OCI-LY1 (cell line): ENCODE results near the gene DHCR7.
"Not testable (repeated sequence)": the region's sequence is repeated elsewhere in the genome, so short reads cannot be mapped to it uniquely, and the experiment has no call there.

ENCODE experiments used
- H2AFZ ChIP-seq: fragments of 200-600 bp; sonication (generic), shearing (Covaris generic); 2 replicates; pipeline ENCODE4 v1.6.0; 2014; ENCODE audit warnings: antibody characterized with exemption, mild to moderate bottlenecking, low read length
- H3F3A ChIP-seq: fragments of 200-600 bp; sonication (generic), shearing (Covaris generic); 2 replicates; pipeline ENCODE4 v1.6.0; 2014; ENCODE audit warnings: mild to moderate bottlenecking, antibody characterized with exemption, low read length, moderate library complexity; ENCODE audit not compliant: insufficient read depth
- H3K27ac ChIP-seq: fragments of 200-600 bp; sonication (generic); 2 replicates; pipeline ENCODE4 v1.5.1; 2014; ENCODE audit warnings: low read length, mixed run types, mild to moderate bottlenecking, low read depth; ENCODE audit not compliant: poor library complexity, severe bottlenecking
- H3K27me3 ChIP-seq: fragments of 200-600 bp; sonication (generic); 2 replicates; pipeline ENCODE4 v1.6.0; 2014; ENCODE audit warnings: antibody characterized with exemption, mild to moderate bottlenecking, low read length, moderate library complexity; ENCODE audit not compliant: insufficient read depth
- H3K36me3 ChIP-seq: fragments of 200-600 bp; sonication (generic); 2 replicates; pipeline ENCODE4 v1.6.1; 2014; ENCODE audit warnings: mild to moderate bottlenecking, antibody characterized with exemption, low read length, moderate library complexity, mixed read lengths; ENCODE audit not compliant: insufficient read depth
- H3K4me1 ChIP-seq: fragments of 200-600 bp; sonication (generic); 2 replicates; pipeline ENCODE4 v1.5.1; 2014; ENCODE audit warnings: mild to moderate bottlenecking, low read length, moderate library complexity; ENCODE audit not compliant: insufficient read depth, severe bottlenecking
- H3K4me2 ChIP-seq: fragments of 200-600 bp; sonication (generic), shearing (Covaris generic); 2 replicates; pipeline ENCODE4 v1.6.1; 2014; ENCODE audit warnings: low read length
- H3K4me3 ChIP-seq: fragments of 200-600 bp; sonication (generic); 2 replicates; pipeline ENCODE4 v1.5.1; 2014; ENCODE audit warnings: low read length, low read depth, mild to moderate bottlenecking, mixed read lengths; ENCODE audit not compliant: poor library complexity, severe bottlenecking
- H3K79me2 ChIP-seq: fragments of 200-600 bp; shearing (Covaris generic); 2 replicates; pipeline ENCODE4 v1.6.1; 2016; ENCODE audit warnings: mixed run types, low read length, mixed read lengths; ENCODE audit not compliant: insufficient read depth
- H3K9ac ChIP-seq: fragments of 200-600 bp; sonication (generic), shearing (Covaris generic); 2 replicates; pipeline ENCODE4 v1.6.1; 2014; ENCODE audit warnings: mild to moderate bottlenecking, low read length, mixed read lengths
- H3K9me2 ChIP-seq: fragments of 200-600 bp; sonication (generic), shearing (Covaris generic); 2 replicates; pipeline ENCODE4 v1.6.1; 2014; ENCODE audit warnings: low read depth, mild to moderate bottlenecking, low read length, mixed read lengths
- H3K9me3 ChIP-seq: fragments of 200-600 bp; shearing (Covaris generic); 2 replicates; pipeline ENCODE4 v1.6.1; 2014; ENCODE audit warnings: low read length, mixed read lengths
- H4K20me1 ChIP-seq: fragments of 200-600 bp; sonication (generic), shearing (Covaris generic); 2 replicates; pipeline ENCODE4 v1.6.0; 2016; ENCODE audit warnings: mild to moderate bottlenecking, low read length; ENCODE audit not compliant: insufficient read depth
- EZH2 ChIP-seq: fragments of 200-600 bp; sonication (generic), shearing (Covaris generic); IDR thresholded peaks from 2 replicates; pipeline ENCODE4 v1.8.0; 2017; ENCODE audit warnings: borderline replicate concordance, mixed run types, mild to moderate bottlenecking, antibody characterized with exemption, low read length, moderate library complexity, mixed read lengths
- TF ChIP-seq, protein P1 (sequence below): fragments of 200-600 bp; sonication (generic), shearing (Covaris generic); IDR thresholded peaks from 2 replicates; pipeline ENCODE4 v1.5.1; 2017; ENCODE audit warnings: mild to moderate bottlenecking, antibody characterized with exemption, low read length, moderate library complexity, mixed read lengths

Gene DHCR7

DNA sequence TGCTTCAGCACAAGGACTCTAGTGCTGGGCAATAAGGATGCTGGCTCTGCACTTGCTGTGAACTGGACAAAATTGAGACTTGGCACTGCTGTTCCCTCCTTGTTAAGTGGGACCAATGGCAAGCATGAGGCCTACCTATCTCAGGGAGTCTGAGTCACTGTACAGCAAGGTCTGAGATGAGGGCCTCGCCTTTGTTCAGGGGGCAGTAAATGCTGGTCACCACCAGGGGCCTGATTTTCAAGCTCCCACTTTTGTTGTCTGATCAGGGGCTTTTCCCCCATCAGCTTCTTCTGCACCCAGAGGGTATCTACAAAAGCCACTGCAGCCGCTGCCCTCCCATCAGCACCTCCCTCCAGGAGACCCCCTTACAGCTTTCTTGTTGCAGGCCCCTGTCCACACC, 22.8 kb downstream of the DHCR7 start:
- H3K4me1 ChIP-seq: no peaks in the 10 kb centered on the region
- H3K9me2 ChIP-seq: no peaks in the 10 kb centered on the region
- no peak for TF ChIP-seq EZH2
- TF ChIP-seq, protein P1, sequence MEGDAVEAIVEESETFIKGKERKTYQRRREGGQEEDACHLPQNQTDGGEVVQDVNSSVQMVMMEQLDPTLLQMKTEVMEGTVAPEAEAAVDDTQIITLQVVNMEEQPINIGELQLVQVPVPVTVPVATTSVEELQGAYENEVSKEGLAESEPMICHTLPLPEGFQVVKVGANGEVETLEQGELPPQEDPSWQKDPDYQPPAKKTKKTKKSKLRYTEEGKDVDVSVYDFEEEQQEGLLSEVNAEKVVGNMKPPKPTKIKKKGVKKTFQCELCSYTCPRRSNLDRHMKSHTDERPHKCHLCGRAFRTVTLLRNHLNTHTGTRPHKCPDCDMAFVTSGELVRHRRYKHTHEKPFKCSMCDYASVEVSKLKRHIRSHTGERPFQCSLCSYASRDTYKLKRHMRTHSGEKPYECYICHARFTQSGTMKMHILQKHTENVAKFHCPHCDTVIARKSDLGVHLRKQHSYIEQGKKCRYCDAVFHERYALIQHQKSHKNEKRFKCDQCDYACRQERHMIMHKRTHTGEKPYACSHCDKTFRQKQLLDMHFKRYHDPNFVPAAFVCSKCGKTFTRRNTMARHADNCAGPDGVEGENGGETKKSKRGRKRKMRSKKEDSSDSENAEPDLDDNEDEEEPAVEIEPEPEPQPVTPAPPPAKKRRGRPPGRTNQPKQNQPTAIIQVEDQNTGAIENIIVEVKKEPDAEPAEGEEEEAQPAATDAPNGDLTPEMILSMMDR: no peak
- no peaks in the 10 kb centered on the region for H4K20me1 ChIP-seq
- H2AFZ ChIP-seq: no peak overlapping the region
- H3K79me2 ChIP-seq: no peaks in the 10 kb centered on the region
- H3K4me3 ChIP-seq: no peak overlapping the region
- H3K36me3 ChIP-seq: no peaks in the 10 kb centered on the region
- no peak overlapping the region for H3K9ac ChIP-seq
- no peaks in the 10 kb centered on the region for H3F3A ChIP-seq
- H3K9me3 ChIP-seq: no peaks in the 10 kb centered on the region
- H3K27me3 ChIP-seq: peaks cover 6% of the 10 kb centered on the region; the same call in 1 of the 2 replicates
- H3K4me2 ChIP-seq: no peak overlapping the region
- H3K27ac ChIP-seq: no peak overlapping the region

DNA sequence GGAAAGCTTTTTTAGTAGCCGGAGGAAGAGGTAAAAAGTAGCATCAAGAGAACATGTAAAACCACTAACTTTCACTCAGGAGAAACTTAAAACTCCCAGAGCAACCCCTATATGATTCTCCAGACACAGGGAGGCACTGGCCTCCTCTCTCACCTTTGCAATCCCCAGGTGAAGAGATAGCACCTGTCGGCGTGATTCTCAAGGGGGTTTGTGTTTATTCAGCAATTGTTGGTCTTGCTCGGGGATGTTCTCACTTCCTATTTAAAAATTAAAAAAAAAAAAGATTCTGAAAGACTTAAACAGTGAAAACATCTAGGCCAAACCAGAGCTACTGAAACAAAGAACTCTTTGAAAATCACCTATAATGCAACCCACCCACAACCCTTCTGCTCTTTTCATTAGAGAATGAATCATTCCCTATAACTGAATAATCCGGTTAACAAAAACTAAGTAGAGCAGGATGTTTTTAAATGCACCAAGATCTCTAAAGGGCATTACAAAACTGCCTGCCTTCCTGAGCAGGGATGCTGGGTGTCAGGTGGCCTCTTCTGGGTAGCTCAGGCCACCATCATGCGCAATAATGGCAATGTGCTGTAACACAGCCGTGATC, 24.9 kb downstream of the DHCR7 start:
- Histone ChIP-seq H3K36me3 (no peaks in the 10 kb centered on the region), H3K9me3 (no peaks in the 10 kb centered on the region), H3K4me1 (no peaks in the 10 kb centered on the region), H3K27me3 (peaks cover 9% of the 10 kb centered on the region), H3K79me2 (no peaks in the 10 kb centered on the region), H4K20me1 (no peaks in the 10 kb centered on the region), H3F3A (no peaks in the 10 kb centered on the region), H3K9me2 (no peaks in the 10 kb centered on the region), H2AFZ (no peak overlapping the region), H3K4me3 (no peak overlapping the region), H3K4me2 (no peak overlapping the region), H3K9ac (no peak overlapping the region), H3K27ac (no peak overlapping the region)
- no peak for TF ChIP-seq EZH2
- TF ChIP-seq, protein P1: no peak

DNA sequence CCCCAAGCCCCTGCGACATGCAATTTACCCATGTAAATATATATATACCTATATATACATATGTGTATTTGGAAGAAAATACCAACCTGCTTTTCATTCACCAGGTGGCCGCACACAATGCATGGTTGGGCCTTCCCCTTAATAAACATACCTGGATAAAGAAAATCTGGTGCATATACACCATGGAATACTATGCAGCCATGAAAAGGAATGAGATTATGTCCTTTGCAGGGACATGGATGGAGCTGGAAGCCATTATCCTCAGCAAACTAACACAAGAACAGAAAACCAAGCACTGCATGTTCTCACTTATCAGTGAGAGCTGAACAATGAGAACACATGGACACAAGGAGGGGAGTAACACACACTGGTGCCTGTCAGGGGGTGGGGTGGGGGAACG, 25.9 kb downstream of the DHCR7 start:
- H4K20me1 ChIP-seq, H3K4me2 ChIP-seq, H3K4me3 ChIP-seq, H3K9me2 ChIP-seq, H2AFZ ChIP-seq, H3K36me3 ChIP-seq, H3K9me3 ChIP-seq, H3K79me2 ChIP-seq, H3K9ac ChIP-seq, H3K27ac ChIP-seq, H3F3A ChIP-seq, H3K4me1 ChIP-seq: not testable (repeated sequence)
- H3K27me3 ChIP-seq: peaks cover 12% of the 10 kb centered on the region

DNA sequence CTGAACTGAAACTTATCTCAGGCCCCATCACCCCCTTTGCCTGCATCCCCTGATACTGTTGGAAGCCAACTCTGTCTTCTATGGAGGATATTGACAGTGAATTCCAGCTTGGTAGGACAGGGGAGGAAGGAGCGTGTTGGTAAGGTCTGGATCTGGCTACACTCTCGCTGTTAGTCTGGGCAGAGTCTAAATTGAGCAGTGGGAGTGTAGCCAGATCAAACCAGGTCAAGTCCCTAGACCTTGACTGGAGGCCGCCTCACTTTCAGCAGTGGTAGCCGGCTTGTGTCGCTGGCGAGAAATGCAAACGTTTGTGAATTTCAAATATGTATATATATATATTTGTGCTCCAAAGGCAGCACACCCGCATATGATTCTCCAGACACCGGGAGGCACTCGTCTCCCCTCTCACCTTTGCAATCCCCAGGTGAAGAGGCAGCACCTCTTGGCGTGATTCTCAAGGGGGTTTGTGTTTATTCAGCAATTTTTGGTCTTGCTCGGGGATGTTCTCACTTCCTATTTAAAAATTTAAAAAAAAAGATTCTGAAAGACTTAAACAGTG, 26.7 kb downstream of the DHCR7 start:
- no peaks in the 10 kb centered on the region for H4K20me1 ChIP-seq
- H3K4me1 ChIP-seq: no peaks in the 10 kb centered on the region
- no peak for TF ChIP-seq EZH2
- TF ChIP-seq, protein P1: no peak
- no peaks in the 10 kb centered on the region for H3K9me2 ChIP-seq
- no peaks in the 10 kb centered on the region for H3K9me3 ChIP-seq
- no peaks in the 10 kb centered on the region for H3K79me2 ChIP-seq
- no peak overlapping the region for H2AFZ ChIP-seq
- no peak overlapping the region for H3K9ac ChIP-seq
- no peaks in the 10 kb centered on the region for H3K36me3 ChIP-seq
- H3K4me3 ChIP-seq: no peak overlapping the region
- H3K27ac ChIP-seq: no peak overlapping the region
- H3F3A ChIP-seq: no peaks in the 10 kb centered on the region
- H3K27me3 ChIP-seq: peaks cover 12% of the 10 kb centered on the region
- no peak overlapping the region for H3K4me2 ChIP-seq
